ENCODE measurements around the gene RSL1D1. TPM values are rescaled to one million over a fixed set of nuclear protein-coding genes. Genes with fewer than 3 reads are reported as not detected.

The RSL1D1 gene
- polyA plus RNA-seq, 3 donors = 46.1 to 182 (median 124) TPM

- TF ChIP-seq CTCF (IDR thresholded peaks at IDR 0.05) = no peak
- peaks cover 18% of the 10 kb centered on the region for H3K4me1 Mint-ChIP-seq
- Histone ChIP-seq H3K27me3 (ENCODE audit: control insufficient read depth in 2 of 2, insufficient read depth in 2 of 2, low read length in 2 of 2) (no peaks in the 10 kb centered on the region), H2AFZ (ENCODE audit: insufficient read depth, low read depth, low read length, poor library complexity, severe bottlenecking) (no peak overlapping the region), H3K4me3 (replicated peaks in 1 of 3; ENCODE audit: low read depth in 2 of 3, low read length in 3 of 3) (no peak overlapping the region), H3K9ac (ENCODE audit: insufficient read depth, low read length, poor library complexity, severe bottlenecking) (no peak overlapping the region), H3K4me1 (ENCODE audit: control insufficient read depth in 1 of 2, insufficient read depth in 2 of 2, low read length in 2 of 2) (peaks cover 20 to 29% of the 10 kb centered on the region in 2 donors), H3K36me3 (replicated peaks in 1 of 2; ENCODE audit: control insufficient read depth in 1 of 2, insufficient read depth in 2 of 2, low read length in 2 of 2) (no peaks in the 10 kb centered on the region), H3K27ac (ENCODE audit: low read depth in 1 of 2, low read length in 2 of 2) (no peak overlapping the region), H3K9me3 (replicated peaks in 1 of 2; ENCODE audit: control insufficient read depth in 1 of 2, insufficient read depth in 1 of 2, low read length in 2 of 2) (peaks cover 0 to 10% of the 10 kb centered on the region in 2 donors), H3K79me2 (ENCODE audit: insufficient read depth, low read length) (peaks cover 12% of the 10 kb centered on the region), H3K4me2 (replicated peaks; ENCODE audit: extremely low read depth, low read length, poor library complexity, severe bottlenecking) (no peak overlapping the region), H4K20me1 (ENCODE audit: insufficient read depth, low read length) (no peaks in the 10 kb centered on the region)
- H3K27ac Mint-ChIP-seq = no peak overlapping the region
- intact Hi-C loops (cut with micrococcal nuclease) = no loop called here
- peaks cover 4 to 12% (median 4%) of the 10 kb centered on the region in 3 donors for H3K27me3 Mint-ChIP-seq (ENCODE audit: low read depth in 3 of 3)
- peaks cover 0 to 8% (median 7%) of the 10 kb centered on the region in 7 donors for H3K9me3 Mint-ChIP-seq
- no peak overlapping the region for H3K4me3 Mint-ChIP-seq
- no peak for DNase-seq
- H3K36me3 Mint-ChIP-seq = peaks cover 0 to 3% of the 10 kb centered on the region in 2 donors
- WGBS (ENCODE audit: insufficient coverage) = 25% methylated on average over 4 of the region's 8 CpGs
Measured at GRCh38 chr16:11806721-11807120, 44.6 kb downstream of the RSL1D1 start.

- Histone ChIP-seq H3K9me3 (replicated peaks in 1 of 2; ENCODE audit: control insufficient read depth in 1 of 2, insufficient read depth in 1 of 2, low read length in 2 of 2) (peaks cover 0 to 9% of the 10 kb centered on the region in 2 donors), H3K4me3 (replicated peaks in 1 of 3; ENCODE audit: low read depth in 2 of 3, low read length in 3 of 3) (no peak overlapping the region), H3K79me2 (ENCODE audit: insufficient read depth, low read length) (peaks cover 23% of the 10 kb centered on the region), H3K4me2 (replicated peaks; ENCODE audit: extremely low read depth, low read length, poor library complexity, severe bottlenecking) (no peak overlapping the region), H4K20me1 (ENCODE audit: insufficient read depth, low read length) (no peaks in the 10 kb centered on the region), H3K27ac (ENCODE audit: low read depth in 1 of 2, low read length in 2 of 2) (no peak overlapping the region), H3K27me3 (ENCODE audit: control insufficient read depth in 2 of 2, insufficient read depth in 2 of 2, low read length in 2 of 2) (no peaks in the 10 kb centered on the region), H2AFZ (ENCODE audit: insufficient read depth, low read depth, low read length, poor library complexity, severe bottlenecking) (no peak overlapping the region), H3K36me3 (replicated peaks in 1 of 2; ENCODE audit: control insufficient read depth in 1 of 2, insufficient read depth in 2 of 2, low read length in 2 of 2) (no peaks in the 10 kb centered on the region), H3K9ac (ENCODE audit: insufficient read depth, low read length, poor library complexity, severe bottlenecking) (no peak overlapping the region), H3K4me1 (ENCODE audit: control insufficient read depth in 1 of 2, insufficient read depth in 2 of 2, low read length in 2 of 2) (peaks cover 24 to 32% of the 10 kb centered on the region in 2 donors)
- Mint-ChIP-seq H3K4me1 (peaks cover 27% of the 10 kb centered on the region), H3K9me3 (peaks cover 0 to 7% (median 6%) of the 10 kb centered on the region in 7 donors), H3K27ac (no peak overlapping the region), H3K4me3 (no peak overlapping the region), H3K27me3 (ENCODE audit: low read depth in 3 of 3) (peaks cover 4 to 12% (median 4%) of the 10 kb centered on the region in 3 donors), H3K36me3 (peaks cover 3 to 7% of the 10 kb centered on the region in 2 donors)
- no peak for TF ChIP-seq CTCF (IDR thresholded peaks at IDR 0.05)
- DNase-seq = no peak
- intact Hi-C loops (cut with micrococcal nuclease) = no loop called here
- WGBS (ENCODE audit: insufficient coverage) = 100% methylated on average over 2 of the region's 3 CpGs
Measured at GRCh38 chr16:11805556-11805955, 45.8 kb downstream of the RSL1D1 start.

Data from CD14-positive monocyte (primary cell).